Measurements from ENCODE around the gene NOX5. TPM values are rescaled to one million over a fixed set of nuclear protein-coding genes. Genes with fewer than 3 reads are reported as not detected.
"Not testable (repeated sequence)": the region's sequence is repeated elsewhere in the genome, so short reads cannot be mapped to it uniquely, and the experiment has no call there.

NOX5 gene, protein sequence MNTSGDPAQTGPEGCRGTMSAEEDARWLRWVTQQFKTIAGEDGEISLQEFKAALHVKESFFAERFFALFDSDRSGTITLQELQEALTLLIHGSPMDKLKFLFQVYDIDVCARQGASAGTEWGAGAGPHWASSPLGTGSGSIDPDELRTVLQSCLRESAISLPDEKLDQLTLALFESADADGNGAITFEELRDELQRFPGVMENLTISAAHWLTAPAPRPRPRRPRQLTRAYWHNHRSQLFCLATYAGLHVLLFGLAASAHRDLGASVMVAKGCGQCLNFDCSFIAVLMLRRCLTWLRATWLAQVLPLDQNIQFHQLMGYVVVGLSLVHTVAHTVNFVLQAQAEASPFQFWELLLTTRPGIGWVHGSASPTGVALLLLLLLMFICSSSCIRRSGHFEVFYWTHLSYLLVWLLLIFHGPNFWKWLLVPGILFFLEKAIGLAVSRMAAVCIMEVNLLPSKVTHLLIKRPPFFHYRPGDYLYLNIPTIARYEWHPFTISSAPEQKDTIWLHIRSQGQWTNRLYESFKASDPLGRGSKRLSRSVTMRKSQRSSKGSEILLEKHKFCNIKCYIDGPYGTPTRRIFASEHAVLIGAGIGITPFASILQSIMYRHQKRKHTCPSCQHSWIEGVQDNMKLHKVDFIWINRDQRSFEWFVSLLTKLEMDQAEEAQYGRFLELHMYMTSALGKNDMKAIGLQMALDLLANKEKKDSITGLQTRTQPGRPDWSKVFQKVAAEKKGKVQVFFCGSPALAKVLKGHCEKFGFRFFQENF
- under 0.01 TPM in 1 of 2 replicates, not detected in the other for total RNA-seq

DNA sequence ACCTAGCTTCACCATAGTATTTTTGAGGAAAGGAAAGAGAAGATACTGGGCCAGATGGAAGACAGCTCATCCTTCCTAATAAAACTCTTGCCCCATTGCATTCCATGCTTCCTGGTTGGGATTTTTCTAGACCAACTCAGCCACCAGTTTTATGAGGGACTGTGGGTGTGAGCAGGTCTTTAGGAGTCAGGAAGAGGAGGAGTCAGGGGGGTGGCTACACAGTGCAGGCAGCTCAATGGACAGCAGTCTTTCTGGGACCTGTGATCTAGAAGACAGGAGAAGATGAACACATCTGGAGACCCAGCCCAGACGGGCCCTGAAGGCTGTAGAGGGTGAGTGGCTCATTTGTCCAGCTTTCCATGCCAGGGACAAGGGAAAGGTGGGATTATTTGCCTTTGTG is at the start of gene NOX5:
TSS of gene NOX5 (plus strand) at position 242 of the 400 bp plus-strand sequence. CDS start at position 283, 41 bp downstream.
- DNase-seq (ENCODE audit: low read depth in 2 of 2): no peak

DNA sequence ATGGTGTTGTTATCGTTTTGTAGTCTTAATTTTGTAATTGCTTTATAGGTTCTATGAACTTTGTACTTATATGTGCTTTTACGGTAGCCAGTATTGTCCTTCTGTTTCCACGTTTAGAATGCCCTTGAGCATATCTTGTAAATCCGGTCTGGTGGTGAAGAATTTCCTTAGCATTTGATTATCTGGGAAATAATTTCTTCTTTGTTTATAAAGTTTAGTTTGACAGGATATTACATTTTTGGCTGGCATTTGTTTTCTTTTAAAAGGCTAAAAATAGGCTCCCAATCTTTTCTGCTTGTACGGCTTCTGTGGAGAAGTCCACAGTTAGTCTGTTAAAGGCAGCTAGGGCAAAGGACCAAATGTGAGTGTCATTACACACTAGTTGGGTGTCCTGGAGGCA is 47.5 kb upstream of the NOX5 start:
- peak in 1 of 2 donors; percentile 38 for DNase-seq (ENCODE audit: low read depth in 2 of 2)

DNA sequence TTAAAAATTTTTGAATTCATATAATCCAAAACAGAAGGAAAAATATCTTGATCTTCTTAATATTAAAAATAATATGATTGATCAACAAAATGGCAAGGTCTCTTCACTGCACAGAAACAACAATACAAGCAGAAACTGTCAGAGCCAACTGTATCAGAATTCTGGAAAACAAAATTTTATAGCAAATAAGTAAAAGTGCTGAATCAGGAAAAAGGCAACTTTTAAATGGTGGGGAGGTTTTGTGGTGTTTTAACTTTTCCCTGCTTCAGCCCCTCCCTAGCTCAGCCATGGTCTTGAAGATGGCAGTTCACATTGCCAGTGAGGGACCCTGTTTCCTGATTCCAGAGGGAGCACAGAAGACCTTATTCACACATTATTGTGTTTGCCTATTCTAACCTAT is 46.5 kb upstream of the NOX5 start:
- DNase-seq (ENCODE audit: low read depth in 2 of 2): no peak

DNA sequence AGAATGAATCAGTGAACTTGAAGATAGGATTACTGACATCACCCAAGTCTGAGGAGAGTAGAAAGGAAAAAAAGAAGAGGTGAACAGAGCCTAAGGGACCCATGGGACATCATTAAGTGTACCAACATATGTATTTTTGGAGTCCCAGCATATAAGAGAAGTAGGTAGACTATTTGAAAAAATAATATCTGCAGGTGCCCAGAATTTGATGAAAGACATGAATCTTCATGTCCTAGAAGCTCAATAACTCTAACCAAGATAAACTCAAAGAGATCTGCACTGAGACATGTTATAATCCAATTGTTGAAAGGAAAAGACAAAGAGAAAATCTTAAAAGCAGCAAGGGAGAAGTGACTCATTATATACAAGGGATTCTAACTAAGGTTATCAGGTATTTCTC is 45.2 kb upstream of the NOX5 start:
- no peak for DNase-seq (ENCODE audit: low read depth in 2 of 2)

DNA sequence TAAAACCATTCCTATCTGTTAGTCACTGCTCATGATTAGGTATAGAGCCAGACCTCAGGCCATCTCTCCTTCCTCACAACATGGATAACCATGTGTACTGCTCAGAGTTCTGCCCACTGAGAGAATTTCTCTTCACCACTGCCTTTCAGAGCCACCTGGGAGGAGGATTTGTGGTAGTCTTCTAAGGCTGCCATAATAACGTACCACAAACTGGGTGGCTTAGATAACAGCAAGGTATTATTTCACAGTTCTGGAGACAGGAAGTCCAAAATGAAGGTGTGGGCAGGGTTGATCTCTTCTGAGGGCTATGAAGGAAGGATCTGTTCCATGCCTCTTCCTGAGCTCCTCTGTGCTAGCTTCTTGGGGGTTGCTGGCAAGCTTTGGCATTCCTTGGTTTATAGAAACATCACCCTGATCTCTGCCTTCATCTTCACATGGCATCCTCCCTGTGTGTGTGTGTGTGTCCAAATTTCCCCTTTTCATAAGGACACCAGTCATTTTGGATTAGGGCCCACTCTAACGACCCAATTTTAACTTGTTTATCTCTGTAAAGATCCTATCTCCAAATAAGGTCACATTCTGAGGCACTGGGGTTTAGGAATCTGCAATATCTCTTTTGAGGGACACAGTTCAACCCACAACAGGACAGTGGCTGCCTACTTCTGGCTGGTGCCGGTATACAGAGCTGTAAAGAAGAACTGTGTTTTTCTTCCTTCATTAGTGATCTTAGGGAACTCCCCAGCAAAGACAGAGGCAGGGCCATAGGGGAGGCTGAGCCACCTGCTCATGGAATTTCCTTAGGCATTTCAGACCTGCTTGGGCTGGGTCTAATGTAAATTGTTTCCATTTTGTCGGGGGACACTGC is 42.1 kb upstream of the NOX5 start:
- DNase-seq (ENCODE audit: low read depth in 2 of 2): no peak

DNA sequence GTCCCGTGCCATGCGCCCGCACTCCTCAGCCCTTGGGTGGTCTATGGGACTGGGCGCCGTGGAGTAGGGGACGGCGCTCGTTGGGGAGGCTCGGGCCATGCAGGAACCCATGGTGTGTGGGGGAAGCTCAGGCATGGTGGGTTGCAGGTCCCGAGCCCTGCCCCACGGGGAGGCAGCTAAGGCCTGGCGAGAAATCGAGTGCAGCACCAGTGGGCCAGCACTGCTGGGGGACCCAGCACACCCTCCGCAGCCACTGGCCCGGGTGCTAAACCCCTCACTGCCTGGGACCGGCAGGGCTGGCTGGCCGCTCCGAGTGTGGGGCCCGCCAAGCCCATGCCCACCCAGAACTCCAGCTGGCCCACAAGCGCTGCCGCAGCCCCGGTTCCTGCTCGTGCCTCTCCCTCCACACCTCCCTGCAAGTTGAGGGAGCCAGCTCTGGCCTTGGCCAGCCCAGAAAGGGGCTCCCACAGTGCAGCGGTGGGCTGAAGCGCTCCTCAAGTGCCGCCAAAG is 38.8 kb upstream of the NOX5 start:
- DNase-seq (ENCODE audit: low read depth in 2 of 2): not testable (repeated sequence)

DNA sequence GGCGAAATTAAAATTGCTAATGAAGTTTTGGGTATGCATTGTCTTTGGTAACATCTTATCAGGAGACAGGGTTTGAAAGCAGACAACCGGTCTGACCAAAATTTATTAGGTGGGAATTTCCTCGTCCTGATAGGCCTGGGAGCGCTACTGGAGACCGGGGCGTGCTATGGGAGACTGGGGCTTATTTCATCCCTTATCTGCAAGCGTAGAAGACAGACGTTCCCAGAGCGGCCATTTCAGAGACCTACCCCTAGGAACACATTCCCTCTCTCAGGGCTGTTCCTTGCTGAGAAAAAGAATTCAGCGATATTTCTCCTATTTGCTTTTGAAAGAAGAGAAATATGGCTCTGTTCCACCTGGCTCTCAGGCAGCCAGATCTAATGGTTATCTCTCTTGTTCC is 37.1 kb upstream of the NOX5 start:
- not testable (repeated sequence) for DNase-seq (ENCODE audit: low read depth in 2 of 2)

DNA sequence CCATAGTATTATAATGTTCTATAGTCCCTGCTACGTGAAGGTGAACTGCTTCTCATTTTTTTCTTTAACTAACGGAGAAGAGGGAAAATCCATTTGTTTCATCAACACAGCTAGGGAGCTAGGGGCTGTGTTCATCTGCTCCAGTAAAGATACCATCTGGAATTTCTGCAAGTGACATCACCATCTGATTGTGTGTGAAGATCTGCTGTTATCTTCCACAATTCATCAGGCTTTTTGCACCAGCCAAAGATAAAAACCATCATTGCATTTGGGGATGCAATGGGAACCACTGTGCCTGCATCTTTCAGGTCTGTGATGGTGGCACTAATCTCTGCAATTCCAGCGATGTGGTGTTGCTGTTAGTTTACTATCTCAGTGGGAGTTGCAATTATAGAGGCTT is 35.5 kb upstream of the NOX5 start:
- no peak for DNase-seq (ENCODE audit: low read depth in 2 of 2)

DNA sequence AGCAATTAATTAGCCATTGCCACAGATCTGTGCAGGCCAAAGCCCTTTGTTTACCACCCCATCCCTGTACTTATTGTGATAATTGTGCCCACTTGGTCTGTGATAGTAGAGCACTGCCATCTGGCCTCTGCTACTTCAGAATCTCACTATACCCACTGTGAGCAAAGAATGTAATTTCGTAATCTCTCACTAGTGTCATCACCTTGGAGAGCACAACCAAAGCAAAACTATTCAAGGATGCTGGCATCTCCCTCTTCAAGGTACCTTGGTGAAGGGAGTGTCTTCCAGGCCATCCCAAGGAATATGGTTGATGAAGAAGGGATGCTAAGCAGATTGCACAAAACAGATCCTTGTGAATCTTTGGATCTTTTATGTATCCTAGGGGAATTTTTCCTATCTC is 34.7 kb upstream of the NOX5 start:
- DNase-seq (ENCODE audit: low read depth in 2 of 2): no peak

DNA sequence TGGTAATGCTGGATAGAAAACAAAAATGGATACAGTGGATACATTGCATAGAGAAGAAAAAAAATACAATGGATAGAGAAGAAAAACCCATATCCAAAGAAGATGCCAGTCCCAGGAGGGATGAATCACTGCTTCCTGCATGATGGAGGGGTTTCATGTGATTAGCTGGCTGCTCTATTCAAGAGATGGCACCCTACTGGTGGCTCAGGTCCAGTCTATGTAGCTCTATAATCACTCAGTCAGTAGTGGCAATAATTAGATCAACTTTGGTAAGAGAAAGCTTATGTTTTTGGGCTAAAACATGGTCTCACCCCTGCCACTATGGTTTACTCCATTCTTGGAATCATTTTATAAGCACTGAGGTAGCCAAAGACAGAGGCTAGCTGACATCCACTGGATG is 33.7 kb upstream of the NOX5 start:
- DNase-seq (ENCODE audit: low read depth in 2 of 2): no peak

DNA sequence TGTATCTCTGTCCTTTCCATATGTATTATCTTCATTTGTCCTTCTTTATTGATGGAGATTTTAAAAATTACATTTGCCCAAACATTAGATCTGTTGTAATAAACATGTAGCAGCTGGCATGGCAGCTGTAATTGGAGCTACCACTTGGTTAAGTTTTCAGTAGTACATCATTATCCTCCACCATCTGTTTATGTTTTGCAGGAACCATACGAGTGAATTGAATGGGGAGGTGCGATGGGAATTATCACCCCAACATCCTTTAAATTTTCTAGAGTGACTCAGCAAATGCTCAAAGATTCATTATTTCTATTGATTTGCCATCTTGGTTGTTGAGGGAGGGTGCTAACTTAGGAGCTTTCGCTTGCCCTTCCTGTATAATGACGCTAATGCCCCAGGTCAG is 32.6 kb upstream of the NOX5 start:
- no peak for DNase-seq (ENCODE audit: low read depth in 2 of 2)

DNA sequence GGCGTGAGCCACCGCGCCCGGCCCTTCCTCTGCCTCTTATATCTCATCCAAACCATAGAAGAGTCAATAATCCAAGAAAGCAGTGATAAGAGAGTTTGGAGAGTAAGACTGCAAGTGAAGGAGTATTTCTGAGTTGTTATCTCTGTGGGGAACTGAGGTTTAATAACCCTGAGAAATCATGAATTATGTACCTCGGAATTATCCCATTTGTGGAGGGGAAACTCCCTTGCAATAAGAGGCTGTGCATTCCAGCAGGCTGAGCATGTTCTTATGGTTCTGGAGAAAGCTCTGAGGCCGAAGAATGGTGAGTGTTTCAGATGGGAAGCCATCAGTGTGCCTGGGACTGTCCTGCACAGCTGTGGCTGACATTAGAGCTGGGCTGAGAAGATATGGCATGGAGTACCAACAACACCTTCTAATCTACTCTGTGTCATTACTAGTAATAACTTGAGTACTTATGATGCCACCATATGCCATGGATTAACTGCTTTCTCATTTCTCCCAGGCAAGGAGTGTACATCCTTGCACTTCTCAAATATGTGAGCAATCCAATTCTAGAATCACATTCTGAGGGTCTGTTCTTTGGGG is 31.4 kb upstream of the NOX5 start:
- DNase-seq (ENCODE audit: low read depth in 2 of 2): no peak

DNA sequence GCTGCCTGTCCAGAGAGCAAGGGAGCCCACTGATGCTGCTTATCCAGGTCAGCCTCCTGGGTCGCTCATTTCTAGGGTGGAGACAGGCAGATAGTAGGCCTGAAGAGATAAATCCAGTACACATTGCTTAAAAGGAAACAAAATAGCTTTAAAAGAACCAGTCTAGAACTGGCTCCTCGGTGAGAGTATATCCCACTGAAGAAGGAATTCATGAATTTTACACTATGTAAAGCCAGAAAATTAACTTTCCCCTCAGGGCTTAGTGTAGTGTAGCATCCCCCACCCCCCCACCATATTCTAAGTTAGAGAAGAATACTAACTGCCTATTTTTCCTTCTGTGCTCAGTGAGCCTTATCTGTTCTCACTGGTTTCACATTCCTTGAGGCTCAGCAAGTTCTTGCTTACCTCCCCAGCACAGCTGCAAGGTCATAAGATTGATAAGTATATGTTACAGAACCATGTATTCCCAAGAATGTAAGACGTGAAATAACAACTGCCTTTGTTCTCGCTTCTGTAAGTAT is 30.5 kb upstream of the NOX5 start:
- no peak for DNase-seq (ENCODE audit: low read depth in 2 of 2)

DNA sequence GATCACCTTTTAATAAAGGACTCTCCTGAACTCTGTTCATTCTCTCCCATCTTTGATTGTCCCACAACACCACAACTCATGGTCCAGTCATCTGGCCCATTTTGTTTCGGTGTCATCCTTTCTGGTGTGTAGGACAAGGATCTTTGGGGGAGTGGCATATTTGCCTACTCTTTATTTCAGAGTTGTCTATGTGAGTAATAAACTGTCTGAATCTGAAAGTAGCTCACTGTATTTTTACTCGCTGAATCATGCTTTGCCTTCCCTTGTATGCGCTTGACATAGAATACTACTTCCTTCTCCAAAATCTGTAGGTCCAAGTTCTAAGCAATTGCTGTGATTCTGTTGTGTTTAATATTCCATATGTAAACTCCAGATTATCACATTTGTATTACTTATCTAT is 29.9 kb upstream of the NOX5 start:
- no peak for DNase-seq (ENCODE audit: low read depth in 2 of 2)

DNA sequence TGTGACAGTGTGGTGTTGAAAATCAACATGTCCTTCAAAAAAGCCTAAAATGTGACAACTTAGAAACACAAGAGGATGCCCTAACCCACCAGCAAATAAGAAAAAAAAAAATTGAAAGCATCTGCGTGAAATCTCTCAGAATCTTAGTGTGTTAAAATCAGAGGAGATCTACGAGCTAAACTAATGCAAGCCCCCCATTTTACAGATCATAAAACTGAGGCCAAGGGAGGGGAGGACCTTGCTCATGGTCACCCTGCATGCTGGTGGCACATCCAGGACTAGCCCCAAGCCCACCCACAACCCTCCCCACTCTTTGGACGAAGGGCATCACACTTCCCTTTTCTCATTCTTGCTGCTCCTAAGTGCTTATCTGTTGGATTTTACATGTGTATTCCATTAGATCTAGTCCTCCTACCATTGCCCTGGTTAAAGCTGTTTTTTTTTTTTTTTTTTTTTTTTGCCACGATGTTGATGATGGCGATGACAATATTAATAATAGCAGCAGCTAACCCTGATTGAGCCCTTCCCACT is 29.1 kb upstream of the NOX5 start:
- DNase-seq (ENCODE audit: low read depth in 2 of 2): no peak

DNA sequence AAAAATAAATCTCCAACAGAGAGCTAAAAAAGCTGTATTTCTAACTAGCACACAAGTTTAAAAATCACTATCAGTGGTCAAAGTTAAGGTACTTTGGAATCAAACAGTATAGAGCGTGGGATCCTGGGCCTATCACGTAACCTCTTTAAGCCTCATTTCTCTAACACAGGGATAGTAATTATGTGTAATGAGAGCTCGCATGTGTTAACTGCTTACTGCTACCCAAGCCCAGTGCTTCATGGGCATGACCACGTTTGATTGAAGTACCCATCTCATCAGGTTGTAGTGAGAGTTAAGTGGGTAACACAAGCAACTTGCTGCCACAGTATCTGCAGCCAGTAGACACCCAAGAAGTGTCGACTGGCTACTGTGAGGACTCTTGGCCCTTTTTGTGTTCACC is 28.2 kb upstream of the NOX5 start:
- DNase-seq (ENCODE audit: low read depth in 2 of 2): no peak

DNA sequence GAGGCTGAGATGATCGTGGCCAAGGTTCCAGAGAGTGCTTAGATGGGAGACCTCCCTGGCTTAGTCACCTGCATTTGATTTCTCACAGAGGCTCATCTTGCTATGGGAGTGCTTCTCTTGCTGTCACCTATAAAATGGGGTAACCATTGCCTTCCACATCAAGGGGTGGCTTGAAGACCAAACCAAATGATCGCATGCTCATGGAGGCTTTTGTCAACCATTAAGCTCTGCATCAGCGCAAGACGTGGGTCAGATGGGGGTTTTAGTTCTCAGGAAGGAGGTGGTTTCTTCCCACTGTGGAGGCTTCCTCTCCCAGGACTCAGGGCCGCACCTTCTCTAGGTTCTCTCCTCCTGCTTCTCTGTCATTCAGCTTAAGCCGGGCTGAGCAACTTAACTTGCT is 27.4 kb upstream of the NOX5 start:
- no peak for DNase-seq (ENCODE audit: low read depth in 2 of 2)

DNA sequence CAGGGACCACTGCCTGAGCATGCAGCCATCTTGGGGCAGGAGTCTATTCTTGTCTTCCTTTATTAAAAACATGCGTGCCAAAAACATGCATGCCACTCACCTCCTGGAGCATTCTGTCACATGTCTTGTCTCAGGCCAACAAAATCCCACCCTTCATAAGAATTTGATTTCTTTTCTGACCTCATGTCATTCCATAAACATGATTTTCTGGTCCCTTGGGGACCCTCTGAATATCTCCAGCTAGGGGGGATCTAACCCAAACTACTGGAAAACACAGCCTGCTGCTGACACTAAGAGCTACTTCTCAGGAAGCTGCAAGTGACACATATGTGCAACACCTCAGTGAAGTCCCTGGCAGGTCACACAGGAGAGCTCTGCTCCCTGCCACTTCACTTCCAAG is 26.8 kb upstream of the NOX5 start:
- DNase-seq (ENCODE audit: low read depth in 2 of 2): no peak

DNA sequence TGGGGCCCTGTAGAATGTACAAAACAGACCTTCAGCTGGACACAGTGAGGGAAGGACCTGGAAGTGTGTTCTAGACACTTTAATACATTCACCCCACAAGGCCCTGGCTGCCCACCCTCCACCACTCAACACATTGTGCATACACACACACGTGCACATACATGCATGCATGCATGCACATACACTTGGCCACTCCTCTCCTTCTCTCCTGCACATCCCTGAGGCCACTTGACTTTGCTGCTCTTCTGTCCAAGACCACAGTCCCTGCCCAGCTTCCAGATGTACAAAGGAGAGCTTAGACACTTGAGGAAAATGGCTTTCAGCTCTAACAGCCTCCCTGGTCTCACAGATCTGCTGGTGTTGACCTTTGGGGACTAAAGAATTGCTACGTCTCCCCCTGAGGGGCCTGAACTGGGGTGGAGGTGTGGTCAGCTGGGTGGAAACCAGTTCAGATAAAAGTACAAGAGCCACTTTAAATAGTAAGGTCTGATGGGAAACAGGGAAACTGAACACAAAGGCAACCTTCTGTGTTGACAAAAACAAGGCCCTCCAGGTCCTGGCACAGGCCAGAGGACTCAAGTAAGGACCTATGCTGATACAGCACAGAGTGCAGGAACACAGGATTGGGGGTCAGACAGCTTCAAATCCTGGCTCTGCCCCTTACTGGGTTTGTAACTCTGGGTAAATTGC is 24.8 kb upstream of the NOX5 start:
- DNase-seq (ENCODE audit: low read depth in 2 of 2): no peak
